KMS-11 (cell line): ENCODE measurements around the gene C1QTNF4.
A peak's percentile ranks its signal among the peaks of the same experiment; 100 is the strongest.

Experiments
- H2AFZ ChIP-seq: fragments of 200-600 bp; sonication (generic); 2 replicates; pipeline ENCODE4 v1.6.1; 2016; ENCODE audit warnings: antibody characterized with exemption, mixed run types, low read depth
- H3K27ac ChIP-seq: fragments of 200-600 bp; sonication (generic); 2 replicates; pipeline ENCODE4 v1.6.1; 2016; ENCODE audit warnings: mild to moderate bottlenecking, mixed run types
- H3K27me3 ChIP-seq: fragments of 200-600 bp; sonication (generic); 2 replicates; pipeline ENCODE4 v1.6.1; 2017; ENCODE audit warnings: mild to moderate bottlenecking, low read depth, mixed run types, moderate library complexity; ENCODE audit not compliant: insufficient read depth
- H3K36me3 ChIP-seq: fragments of 200-600 bp; sonication (generic); 2 replicates; pipeline ENCODE4 v1.6.1; 2017; ENCODE audit warnings: mild to moderate bottlenecking, mixed run types; ENCODE audit not compliant: insufficient read depth
- H3K4me1 ChIP-seq: fragments of 200-600 bp; sonication (generic); 2 replicates; pipeline ENCODE4 v1.6.1; 2016; ENCODE audit warnings: mild to moderate bottlenecking, low read depth, mixed run types; ENCODE audit not compliant: poor library complexity, severe bottlenecking
- H3K4me2 ChIP-seq: fragments of 200-600 bp; sonication (generic); 2 replicates; pipeline ENCODE4 v1.7.0; 2016; ENCODE audit warnings: mild to moderate bottlenecking, mixed run types
- H3K4me3 ChIP-seq: fragments of 200-600 bp; sonication (generic); IDR thresholded peaks from 2 replicates; pipeline ENCODE4 v1.6.1; 2017; ENCODE audit warnings: low read depth, low read length, mixed read lengths; ENCODE audit not compliant: insufficient read depth
- H3K79me2 ChIP-seq: fragments of 200-600 bp; sonication (generic); 2 replicates; pipeline ENCODE4 v1.6.1; 2016; ENCODE audit warnings: low read depth, mixed run types; ENCODE audit not compliant: insufficient read depth
- H3K9ac ChIP-seq: fragments of 200-600 bp; sonication (generic); 2 replicates; pipeline ENCODE4 v1.6.1; 2016; ENCODE audit warnings: mild to moderate bottlenecking, mixed run types
- H4K20me1 ChIP-seq: fragments of 200-600 bp; sonication (generic); 2 replicates; pipeline ENCODE4 v1.6.1; 2016; ENCODE audit warnings: mild to moderate bottlenecking, mixed run types; ENCODE audit not compliant: insufficient read depth
- TF ChIP-seq, protein P1 (sequence below): fragments of 200-600 bp; sonication (generic); conservative IDR thresholded peaks from 2 replicates; pipeline ENCODE4 v1.6.1; 2017; ENCODE audit warnings: low read depth, mild to moderate bottlenecking, antibody characterized with exemption, low read length, moderate library complexity, mixed read lengths

The C1QTNF4 gene

GRCh38 chr11:47571357-47571729 is 22.9 kb downstream of the C1QTNF4 start:
- TF ChIP-seq, protein P1, sequence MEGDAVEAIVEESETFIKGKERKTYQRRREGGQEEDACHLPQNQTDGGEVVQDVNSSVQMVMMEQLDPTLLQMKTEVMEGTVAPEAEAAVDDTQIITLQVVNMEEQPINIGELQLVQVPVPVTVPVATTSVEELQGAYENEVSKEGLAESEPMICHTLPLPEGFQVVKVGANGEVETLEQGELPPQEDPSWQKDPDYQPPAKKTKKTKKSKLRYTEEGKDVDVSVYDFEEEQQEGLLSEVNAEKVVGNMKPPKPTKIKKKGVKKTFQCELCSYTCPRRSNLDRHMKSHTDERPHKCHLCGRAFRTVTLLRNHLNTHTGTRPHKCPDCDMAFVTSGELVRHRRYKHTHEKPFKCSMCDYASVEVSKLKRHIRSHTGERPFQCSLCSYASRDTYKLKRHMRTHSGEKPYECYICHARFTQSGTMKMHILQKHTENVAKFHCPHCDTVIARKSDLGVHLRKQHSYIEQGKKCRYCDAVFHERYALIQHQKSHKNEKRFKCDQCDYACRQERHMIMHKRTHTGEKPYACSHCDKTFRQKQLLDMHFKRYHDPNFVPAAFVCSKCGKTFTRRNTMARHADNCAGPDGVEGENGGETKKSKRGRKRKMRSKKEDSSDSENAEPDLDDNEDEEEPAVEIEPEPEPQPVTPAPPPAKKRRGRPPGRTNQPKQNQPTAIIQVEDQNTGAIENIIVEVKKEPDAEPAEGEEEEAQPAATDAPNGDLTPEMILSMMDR: no peak
- Histone ChIP-seq H3K79me2 (peaks cover 25% of the 10 kb centered on the region; the same call in 1 of the 2 replicates), H4K20me1 (no peaks in the 10 kb centered on the region), H3K4me3 (no peak overlapping the region), H3K4me2 (no peak overlapping the region), H3K9ac (no peak overlapping the region), H3K27me3 (no peaks in the 10 kb centered on the region), H2AFZ (no peak overlapping the region), H3K36me3 (0 out of 2 replicates have a peak, but pooled peaks cover 4% of the 10 kb centered on the region), H3K4me1 (peaks cover 7% of the 10 kb centered on the region), H3K27ac (no peak overlapping the region)

DNA sequence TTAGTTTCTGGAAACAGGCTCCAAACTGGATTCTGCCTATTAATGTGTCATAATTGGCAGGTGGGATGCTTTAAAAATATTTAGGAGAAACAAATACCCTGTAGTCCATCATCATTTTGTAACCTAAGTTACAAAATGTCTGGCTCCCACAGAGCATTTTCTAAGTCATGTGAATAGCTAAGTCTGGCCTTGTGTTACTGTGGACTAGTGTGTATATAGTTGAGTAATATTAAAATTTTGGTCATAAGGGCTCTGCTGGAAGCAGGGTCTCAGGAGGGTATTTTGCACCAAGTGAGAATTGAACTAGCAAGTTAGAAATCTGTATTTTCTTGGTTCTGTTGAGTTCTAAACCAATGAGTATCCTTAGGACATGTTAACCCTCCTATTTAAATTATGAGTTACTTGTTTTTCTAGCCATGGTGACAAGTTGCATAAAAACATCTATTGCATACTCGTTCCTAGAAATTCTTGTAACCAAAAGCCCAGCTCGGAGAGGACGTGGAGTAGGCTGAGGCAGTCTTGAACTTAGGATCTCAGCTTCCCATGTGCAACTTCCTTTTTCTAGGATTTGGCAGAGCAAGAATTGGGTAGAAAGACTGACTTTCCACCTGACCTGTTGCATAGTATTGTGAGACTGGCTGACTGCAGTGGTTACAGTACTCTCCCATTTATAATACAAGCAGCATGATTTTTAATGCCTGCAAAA is 23.4 kb downstream of the C1QTNF4 start:
- Histone ChIP-seq H3K4me3 (no peak overlapping the region), H3K4me1 (peaks cover 7% of the 10 kb centered on the region), H2AFZ (no peak overlapping the region), H3K27me3 (no peaks in the 10 kb centered on the region), H4K20me1 (no peaks in the 10 kb centered on the region), H3K9ac (no peak overlapping the region), H3K27ac (no peak overlapping the region), H3K4me2 (no peak overlapping the region), H3K36me3 (0 out of 2 replicates have a peak, but pooled peaks cover 4% of the 10 kb centered on the region), H3K79me2 (peaks cover 29% of the 10 kb centered on the region; the same call in 1 of the 2 replicates)
- TF ChIP-seq, protein P1: no peak

DNA sequence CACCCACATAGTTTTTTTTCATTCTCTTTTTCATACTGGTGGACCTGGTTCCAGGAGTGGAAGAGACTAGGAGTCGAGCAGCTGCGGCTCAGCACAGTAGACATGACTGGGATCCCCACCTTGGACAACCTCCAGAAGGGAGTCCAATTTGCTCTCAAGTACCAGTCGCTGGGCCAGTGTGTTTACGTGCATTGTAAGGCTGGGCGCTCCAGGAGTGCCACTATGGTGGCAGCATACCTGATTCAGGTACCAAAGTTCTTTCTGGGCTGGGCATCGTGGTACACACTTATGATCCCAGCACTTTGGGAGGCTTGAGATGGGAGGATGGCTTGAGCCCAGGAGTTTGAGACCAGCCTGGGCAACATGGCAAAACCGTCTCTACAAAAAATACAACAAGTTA is 24.6 kb downstream of the C1QTNF4 start:
- H3K9ac ChIP-seq: no peak overlapping the region
- H3K27ac ChIP-seq: no peak overlapping the region
- no peak overlapping the region for H3K4me2 ChIP-seq
- H2AFZ ChIP-seq: no peak overlapping the region
- TF ChIP-seq, protein P1: no peak
- no peaks in the 10 kb centered on the region for H4K20me1 ChIP-seq
- peaks cover 31% of the 10 kb centered on the region; the same call in 1 of the 2 replicates for H3K79me2 ChIP-seq
- no peak overlapping the region for H3K4me3 ChIP-seq
- 0 out of 2 replicates have a peak, but pooled peaks cover 4% of the 10 kb centered on the region for H3K36me3 ChIP-seq
- H3K4me1 ChIP-seq: peaks cover 10% of the 10 kb centered on the region
- no peaks in the 10 kb centered on the region for H3K27me3 ChIP-seq

- Histone ChIP-seq H3K4me2 (peak overlapping the region; percentile 55), H2AFZ (peak overlapping the region; percentile 97), H3K4me1 (peaks cover 16% of the 10 kb centered on the region), H3K79me2 (peaks cover 31% of the 10 kb centered on the region; the same call in 1 of the 2 replicates), H3K36me3 (no peaks in the 10 kb centered on the region), H3K9ac (peak overlapping the region; percentile 93), H3K4me3 (peak overlapping the region; percentile 61), H3K27ac (peak overlapping the region; percentile 54), H4K20me1 (no peaks in the 10 kb centered on the region), H3K27me3 (no peaks in the 10 kb centered on the region)
- TF ChIP-seq, protein P1: no peak
Observed at GRCh38 chr11:47566149-47566698, 28.0 kb downstream of the C1QTNF4 start.
